Measurements from ENCODE around the gene SPRN. TPM values are rescaled to one million over a fixed set of nuclear protein-coding genes. Genes with fewer than 3 reads are reported as not detected.
A peak's percentile ranks its signal among the peaks of the same experiment; 100 is the strongest.

Gene SPRN
- total RNA-seq, 1 donor from 2014 or later, result not detected

DNA sequence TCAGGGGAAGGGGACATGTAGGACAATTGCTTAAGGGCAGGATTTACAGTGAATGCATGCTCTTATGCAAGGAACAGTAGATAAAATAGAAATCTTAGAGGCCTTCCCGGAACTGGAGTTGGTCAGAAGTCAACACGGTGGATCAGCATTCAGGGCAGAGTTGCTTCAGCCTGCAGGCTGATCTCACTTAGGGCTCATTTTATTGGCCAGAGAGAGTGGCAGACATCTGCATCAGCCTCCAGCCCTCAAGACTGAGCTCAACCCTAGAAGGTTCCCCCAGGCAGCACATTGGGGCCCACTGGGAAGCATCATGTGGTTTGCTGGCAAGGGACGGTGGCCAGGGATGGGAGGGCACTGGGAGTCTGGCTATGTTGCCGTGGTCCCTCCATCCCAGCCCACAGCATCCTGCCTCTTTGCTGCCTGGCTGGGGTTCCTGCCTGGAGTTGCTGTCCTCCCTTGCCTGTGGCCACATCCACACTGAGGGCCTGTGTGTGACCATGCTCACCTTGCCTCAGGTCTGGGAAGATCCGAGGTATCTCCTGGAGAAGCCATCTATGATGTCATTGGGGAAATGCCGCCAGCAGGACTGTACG is 42.4 kb upstream of the SPRN start:
- no peak for FAIRE-seq
- Histone ChIP-seq H3K4me3 (ENCODE audit: low read depth, low read length) (no peak overlapping the region), H3K36me3 (ENCODE audit: control insufficient read depth, insufficient read depth, low read length) (no peaks in the 10 kb centered on the region), H3K27me3 (ENCODE audit: control insufficient read depth, insufficient read depth, low read length) (no peaks in the 10 kb centered on the region)
- DNase-seq (ENCODE audit: low read depth), result no peak
- TF ChIP-seq CTCF (IDR thresholded peaks at IDR 0.05; ENCODE audit: insufficient read depth, low read length, severe bottlenecking), result no peak

- no peak for DNase-seq (ENCODE audit: low read depth)
- Histone ChIP-seq H3K4me3 (ENCODE audit: low read depth, low read length) (no peak overlapping the region), H3K36me3 (ENCODE audit: control insufficient read depth, insufficient read depth, low read length) (no peaks in the 10 kb centered on the region), H3K27me3 (ENCODE audit: control insufficient read depth, insufficient read depth, low read length) (no peaks in the 10 kb centered on the region)
- no peak for TF ChIP-seq CTCF (IDR thresholded peaks at IDR 0.05; ENCODE audit: insufficient read depth, low read length, severe bottlenecking)
- FAIRE-seq, result no peak
These were observed 41.6 kb upstream of the SPRN start for GRCh38 chr10:133465950-133466474.

DNA sequence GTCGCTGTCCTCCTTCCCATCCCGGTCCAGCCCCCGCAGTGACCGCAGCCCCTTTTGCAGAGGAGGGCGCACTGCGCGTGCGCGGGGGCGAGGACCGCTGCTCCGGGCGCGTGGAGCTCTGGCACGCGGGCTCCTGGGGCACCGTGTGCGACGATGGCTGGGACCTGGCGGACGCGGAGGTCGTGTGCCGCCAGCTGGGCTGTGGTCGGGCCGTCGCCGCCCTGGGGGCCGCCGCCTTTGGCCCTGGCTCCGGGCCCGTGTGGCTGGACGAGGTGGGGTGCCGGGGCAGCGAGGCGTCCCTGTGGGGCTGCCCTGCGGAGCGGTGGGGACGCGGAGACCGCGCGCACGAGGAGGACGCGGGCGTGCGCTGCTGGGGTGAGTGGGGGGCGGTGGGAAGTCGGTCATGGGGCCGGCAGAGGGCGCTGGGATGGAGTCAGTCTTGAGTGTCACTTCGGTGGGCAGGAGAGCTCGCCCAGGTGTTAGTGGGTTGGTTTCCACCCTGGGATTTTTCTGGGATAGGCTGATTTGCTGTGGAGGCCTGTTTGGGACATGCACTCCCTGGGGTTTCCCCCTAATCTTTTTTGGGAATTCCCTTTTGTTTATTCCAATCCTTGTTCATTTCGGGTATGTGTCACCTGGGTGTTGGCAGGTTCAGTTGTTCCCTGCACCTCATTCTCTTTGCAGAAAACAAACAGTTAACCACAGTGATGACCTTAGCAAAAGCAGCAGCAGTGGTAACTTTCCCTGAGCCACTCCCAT is 40.9 kb upstream of the SPRN start:
- Histone ChIP-seq H3K36me3 (ENCODE audit: control insufficient read depth, insufficient read depth, low read length) (no peaks in the 10 kb centered on the region), H3K4me3 (ENCODE audit: low read depth, low read length) (no peak overlapping the region), H3K27me3 (ENCODE audit: control insufficient read depth, insufficient read depth, low read length) (no peaks in the 10 kb centered on the region)
- DNase-seq (ENCODE audit: low read depth), result peak; percentile 4
- no peak for FAIRE-seq
- no peak for TF ChIP-seq CTCF (IDR thresholded peaks at IDR 0.05; ENCODE audit: insufficient read depth, low read length, severe bottlenecking)

DNA sequence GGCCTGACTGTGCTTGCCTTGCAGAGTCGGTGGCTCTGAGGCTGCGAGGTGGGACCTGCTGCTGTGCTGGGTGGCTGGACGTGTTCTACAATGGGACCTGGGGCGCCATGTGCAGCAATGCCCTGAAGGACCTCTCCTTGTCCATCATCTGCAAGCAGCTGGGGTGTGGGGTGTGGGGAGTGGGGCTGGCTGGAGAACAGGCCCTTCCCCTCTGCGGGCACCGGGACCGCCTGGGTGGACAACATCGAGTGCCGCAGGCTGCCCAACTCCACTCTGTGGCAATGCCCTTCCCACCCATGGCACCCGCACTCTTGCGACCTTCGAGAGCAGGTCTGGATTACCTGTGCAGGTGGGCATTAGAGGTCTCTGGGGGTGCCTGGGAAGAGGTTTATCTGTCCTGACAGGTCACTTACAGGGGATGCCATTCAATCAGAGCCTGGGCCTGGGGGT is 40.2 kb upstream of the SPRN start:
- no peak for TF ChIP-seq CTCF (IDR thresholded peaks at IDR 0.05; ENCODE audit: insufficient read depth, low read length, severe bottlenecking)
- no peak overlapping the region for H3K4me3 ChIP-seq (ENCODE audit: low read depth, low read length)
- DNase-seq (ENCODE audit: low read depth) (no peak), FAIRE-seq (no peak)
- no peaks in the 10 kb centered on the region for H3K36me3 ChIP-seq (ENCODE audit: control insufficient read depth, insufficient read depth, low read length)
- no peaks in the 10 kb centered on the region for H3K27me3 ChIP-seq (ENCODE audit: control insufficient read depth, insufficient read depth, low read length)

- no peak for TF ChIP-seq CTCF (IDR thresholded peaks at IDR 0.05; ENCODE audit: insufficient read depth, low read length, severe bottlenecking)
- FAIRE-seq (no peak), DNase-seq (ENCODE audit: low read depth) (no peak)
- H3K36me3 ChIP-seq (ENCODE audit: control insufficient read depth, insufficient read depth, low read length), result no peaks in the 10 kb centered on the region
- no peaks in the 10 kb centered on the region for H3K27me3 ChIP-seq (ENCODE audit: control insufficient read depth, insufficient read depth, low read length)
- H3K4me3 ChIP-seq (ENCODE audit: low read depth, low read length), result no peak overlapping the region
These were observed 38.3 kb upstream of the SPRN start for GRCh38 chr10:133462512-133463305.
